Raji (cell line): ENCODE results near the gene HPS1.

Experiments used
- POLR2A ChIP-seq: IDR thresholded peaks from 2 replicates; pipeline ENCODE4 v1.6.1; 2011; ENCODE audit warnings: low read depth, low read length, control low read depth; ENCODE audit not compliant: insufficient read depth

Gene HPS1

DNA sequence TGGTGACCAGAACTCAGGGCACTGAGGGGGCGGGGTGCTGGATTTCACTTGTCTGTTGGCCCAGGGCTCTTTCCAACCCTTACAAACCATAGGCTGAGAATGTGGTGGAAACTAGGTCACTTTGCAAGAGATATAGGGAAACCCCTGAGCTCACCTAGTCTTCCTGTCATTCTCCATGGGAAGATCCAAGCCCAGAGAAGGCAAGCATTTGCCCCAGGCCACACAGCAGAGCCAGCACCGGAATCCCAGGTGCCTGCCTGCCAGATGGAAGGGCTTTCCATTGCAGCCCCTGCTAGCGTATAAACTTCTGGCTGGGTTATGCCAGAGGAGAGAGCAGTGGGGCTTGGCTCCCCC is 32.2 kb downstream of the HPS1 start:
- TF ChIP-seq POLR2A: no peak

GRCh38 chr10:98411768-98412167 is 35.0 kb downstream of the HPS1 start:
- TF ChIP-seq POLR2A: no peak

DNA sequence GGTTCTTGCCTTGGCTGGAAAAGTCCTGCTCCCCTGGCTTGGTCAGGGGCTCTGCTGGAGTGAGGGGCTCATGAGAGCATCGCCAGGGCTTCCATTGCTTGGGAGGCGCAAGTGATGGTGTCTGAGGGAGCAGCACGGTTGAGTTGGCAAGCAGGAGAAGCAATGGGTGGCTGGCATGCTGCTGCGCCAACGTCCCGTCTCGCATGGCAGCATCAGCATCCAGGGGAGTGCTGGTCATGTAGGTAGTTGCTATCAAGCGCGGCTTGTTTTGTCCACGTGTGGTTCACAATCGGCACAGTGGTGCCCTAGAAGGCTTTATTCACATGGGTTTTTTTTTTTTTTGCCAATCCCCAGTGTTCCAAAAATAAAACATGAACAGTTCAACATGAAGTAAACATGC is 35.6 kb downstream of the HPS1 start:
- no peak for TF ChIP-seq POLR2A

- no peak for TF ChIP-seq POLR2A
Measured at GRCh38 chr10:98410759-98411158, 36.0 kb downstream of the HPS1 start.

DNA sequence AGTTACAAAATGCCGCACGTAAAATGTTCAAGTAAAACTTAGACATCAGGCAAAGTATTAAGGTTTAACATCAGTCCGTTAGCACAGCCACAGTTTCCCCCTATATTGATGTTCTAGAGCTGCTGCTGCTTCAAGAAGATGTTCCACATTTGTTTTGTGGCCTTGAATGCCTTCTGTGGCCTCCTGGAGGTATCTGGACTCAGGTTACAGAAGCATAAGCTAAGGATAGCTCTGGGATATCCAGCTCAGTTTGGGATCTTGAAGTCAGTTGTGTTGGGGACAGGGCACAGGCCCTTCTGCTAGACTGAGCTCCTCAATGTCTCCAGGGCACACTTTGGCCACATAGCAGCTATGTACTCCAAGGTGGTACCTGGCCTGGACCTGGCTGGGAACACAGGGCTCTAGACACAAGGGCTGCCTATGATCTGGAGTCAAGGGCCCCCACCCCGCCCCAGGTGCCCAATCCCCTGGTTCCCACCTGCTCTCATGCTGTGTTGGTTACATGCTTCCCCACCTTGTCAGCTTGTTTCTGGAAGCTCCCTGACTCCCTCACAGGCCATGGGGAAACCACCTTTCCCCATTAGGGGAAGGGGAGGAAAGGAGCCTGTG is 36.5 kb downstream of the HPS1 start:
- TF ChIP-seq POLR2A: no peak

GRCh38 chr10:98408799-98409198 is 37.9 kb downstream of the HPS1 start:
- no peak for TF ChIP-seq POLR2A

DNA sequence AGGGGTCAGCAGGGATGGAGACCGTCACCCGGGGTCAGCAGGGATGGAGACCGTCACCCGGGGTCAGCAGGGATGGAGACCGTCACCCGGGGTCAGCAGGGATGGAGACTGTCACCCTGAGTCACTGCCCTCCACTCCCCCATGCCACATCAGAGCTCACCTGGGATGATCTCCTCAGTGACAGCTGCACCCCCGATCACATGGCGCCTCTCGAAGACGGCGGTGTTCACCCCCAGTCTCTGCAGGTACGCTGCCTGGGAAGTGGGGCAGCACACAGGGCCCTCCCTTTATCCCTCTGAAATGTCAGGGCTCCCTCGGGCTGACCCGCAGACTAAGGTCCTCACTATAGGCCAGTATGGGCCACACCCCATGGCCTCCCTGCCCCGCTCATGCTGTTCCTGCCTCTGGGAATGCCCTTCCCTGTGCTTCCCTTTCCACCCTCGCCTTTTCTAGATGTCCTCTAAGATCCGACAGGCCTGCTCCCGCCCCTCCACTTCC is 38.9 kb downstream of the HPS1 start:
- no peak for TF ChIP-seq POLR2A

- TF ChIP-seq POLR2A: no peak
Measured at GRCh38 chr10:98407017-98407743, 39.6 kb downstream of the HPS1 start.

- no peak for TF ChIP-seq POLR2A
Measured at GRCh38 chr10:98405422-98405821, 41.3 kb downstream of the HPS1 start.

GRCh38 chr10:98404571-98405359 is 42.0 kb downstream of the HPS1 start:
- no peak for TF ChIP-seq POLR2A

GRCh38 chr10:98403812-98404504 is 42.8 kb downstream of the HPS1 start:
- TF ChIP-seq POLR2A: no peak

DNA sequence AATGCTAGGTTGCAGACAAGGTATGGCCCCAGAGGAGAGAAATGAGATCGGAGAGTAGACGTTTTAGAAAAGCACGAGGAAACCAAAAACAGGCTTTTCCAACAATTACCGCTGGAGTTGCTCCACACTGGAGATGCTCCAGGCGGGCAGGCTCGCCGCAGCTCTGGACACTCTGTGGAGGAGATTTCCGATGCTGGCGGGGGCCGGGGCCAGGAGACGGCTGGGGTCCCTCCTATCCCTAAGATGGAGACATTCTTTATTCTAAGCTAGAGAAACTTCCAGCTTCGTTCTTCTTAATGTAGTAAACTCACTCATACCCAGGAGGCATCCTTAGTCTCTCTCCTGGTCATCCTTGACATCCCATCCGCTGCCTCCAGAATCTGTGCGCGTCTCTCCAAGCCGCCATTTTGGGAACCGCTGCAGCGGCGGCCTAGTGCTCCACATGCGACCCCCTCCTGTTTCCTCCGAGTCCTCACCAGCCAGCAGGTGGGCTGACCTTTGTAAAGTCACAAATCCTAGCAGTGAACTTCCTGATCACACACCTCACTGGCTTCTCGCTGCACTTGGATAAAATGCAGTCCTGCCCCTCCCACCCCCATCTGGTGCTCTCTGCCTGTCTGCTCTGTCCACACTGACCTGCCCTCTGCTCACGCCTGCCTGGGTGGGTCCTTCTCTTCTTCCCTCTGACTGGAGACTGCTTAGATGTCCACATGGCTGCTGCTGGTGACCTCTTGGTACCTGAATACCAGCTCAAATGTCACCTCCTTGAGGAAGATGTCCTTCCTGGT is 43.6 kb downstream of the HPS1 start:
- no peak for TF ChIP-seq POLR2A

GRCh38 chr10:98402478-98402877 is 44.3 kb downstream of the HPS1 start:
- no peak for TF ChIP-seq POLR2A

GRCh38 chr10:98400482-98400881 is 46.3 kb downstream of the HPS1 start:
- no peak for TF ChIP-seq POLR2A

- no peak for TF ChIP-seq POLR2A
Measured at GRCh38 chr10:98399784-98400183, 47.0 kb downstream of the HPS1 start.
